CD8-positive, alpha-beta memory T cell (primary cell): ENCODE data around the gene KCNAB2. TPM values are rescaled to one million over a fixed set of nuclear protein-coding genes. Genes with fewer than 3 reads are reported as not detected.

Source experiments
- CTCF ChIA-PET: fragments of 350-600 bp; sonication (Branson Sonifier 250); formaldehyde crosslinking; loops from one replicate; lab custom pipeline; 2021; ENCODE audit warnings: antibody characterized with exemption; lab: Charles Lee
- POLR2A ChIA-PET: fragments of 350-600 bp; sonication (Branson Sonifier 250); formaldehyde crosslinking; loops from one replicate; lab custom pipeline; 2021; ENCODE audit warnings: antibody characterized with exemption; lab: Charles Lee
- DNase-seq, 5 donors: peaks; one replicate each; pipeline versions ENCODE4 v3.0.0 to v3.0.0-alpha.2; 2020 to 2022; ENCODE audit warnings: mixed read lengths in 1 of 5
- H3K27ac ChIP-seq: one replicate; pipeline ENCODE4 v1.7.0; 2013; ENCODE audit warnings: low read depth, mild to moderate bottlenecking, low read length, moderate library complexity
- H3K27me3 ChIP-seq: 2 replicates; pipeline ENCODE4 v1.7.0; 2013; ENCODE audit warnings: low read length, mild to moderate bottlenecking; ENCODE audit not compliant: insufficient read depth, poor library complexity, severe bottlenecking
- H3K36me3 ChIP-seq: 2 replicates; pipeline ENCODE4 v1.7.0; 2013; ENCODE audit warnings: mild to moderate bottlenecking, low read length, moderate library complexity; ENCODE audit not compliant: insufficient read depth
- H3K4me1 ChIP-seq: 2 replicates; pipeline ENCODE4 v1.7.0; 2013; ENCODE audit warnings: mild to moderate bottlenecking, low read length, moderate library complexity; ENCODE audit not compliant: insufficient read depth
- H3K4me3 ChIP-seq: 2 replicates; pipeline ENCODE4 v1.7.0; 2013; ENCODE audit warnings: mild to moderate bottlenecking, low read length
- H3K9me3 ChIP-seq: 2 replicates; pipeline ENCODE4 v1.7.0; 2013; ENCODE audit warnings: mild to moderate bottlenecking, low read length
- H3K27ac Mint-ChIP-seq, 8 donors: one replicate each; pipeline ENCODE4 v1.8.0; 2020 to 2021; ENCODE audit warnings: mixed read lengths in 8 of 8, mild to moderate bottlenecking in 6 of 8, inconsistent platforms in 3 of 8, moderate library complexity in 3 of 8
- H3K27me3 Mint-ChIP-seq, 2 donors: one replicate each; pipeline ENCODE4 v1.8.0; 2020 to 2021; ENCODE audit warnings: mixed read lengths in 2 of 2, mild to moderate bottlenecking in 1 of 2, moderate library complexity in 1 of 2
- H3K36me3 Mint-ChIP-seq, 3 donors: one replicate each; pipeline ENCODE4 v1.8.0; 2020 to 2021; ENCODE audit warnings: mixed read lengths in 3 of 3, inconsistent platforms in 1 of 3, mild to moderate bottlenecking in 1 of 3
- H3K4me1 Mint-ChIP-seq, 3 donors: one replicate each; pipeline ENCODE4 v1.8.0; 2020 to 2021; ENCODE audit warnings: mixed read lengths in 3 of 3, inconsistent platforms in 1 of 3, mild to moderate bottlenecking in 1 of 3
- H3K4me3 Mint-ChIP-seq, 7 donors: one replicate each; pipeline ENCODE4 v1.8.0; 2020 to 2021; ENCODE audit warnings: mixed read lengths in 7 of 7, mild to moderate bottlenecking in 6 of 7, moderate library complexity in 4 of 7, inconsistent platforms in 2 of 7
- H3K9me3 Mint-ChIP-seq, 5 donors: one replicate each; pipeline ENCODE4 v1.8.0; 2020 to 2022; ENCODE audit warnings: mixed read lengths in 5 of 5, mild to moderate bottlenecking in 3 of 5, moderate library complexity in 2 of 5, inconsistent platforms in 1 of 5
- polyA plus RNA-seq: library from polyadenylated mRNA; unstranded; fragments of 300-500 nt; fragmentation: Illumina TruSeq; gene quantifications from one replicate; pipeline ENCODE4 v1.2.3, GENCODE V29; 2021
- total RNA-seq, 2 experiments: library from RNA; stranded (reverse); gene quantifications; one replicate each; pipeline ENCODE4 v1.2.3, GENCODE V29; 2021

Gene KCNAB2
- total RNA-seq (100 to 1,000 TPM; 171 TPM), polyA plus RNA-seq (52.6 TPM)

DNA sequence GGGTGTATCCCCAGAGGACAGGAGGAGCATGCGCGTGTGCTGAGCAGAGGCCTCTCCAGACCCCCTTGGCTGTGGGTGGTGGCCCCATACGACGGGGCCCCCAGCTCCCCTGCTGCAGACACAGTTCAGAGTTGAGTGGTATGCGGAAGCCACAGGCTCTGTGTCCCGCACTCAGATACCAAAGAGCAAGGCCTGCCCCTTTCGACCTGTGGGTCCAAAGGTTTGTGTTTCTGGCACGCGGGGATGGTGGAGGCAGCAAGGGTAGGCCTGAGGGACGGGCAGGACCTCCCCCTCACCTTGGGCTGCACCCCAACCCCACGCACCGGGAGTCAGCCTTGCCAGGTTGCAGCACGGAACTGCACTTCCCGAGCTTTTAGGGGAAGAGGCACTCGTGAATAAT, at the start of gene KCNAB2:
KCNAB2 (plus strand) TSS at position 328 of the 400 bp plus-strand sequence. CDS start 5,649 bp downstream, outside the sequence.
- H3K9me3 ChIP-seq = no peaks in the 10 kb centered on the region
- peaks cover 17% of the 10 kb centered on the region for H3K36me3 ChIP-seq
- no peaks in the 10 kb centered on the region for H3K27me3 ChIP-seq
- no peaks in the 10 kb centered on the region for H3K27me3 Mint-ChIP-seq
- ChIA-PET CTCF (interaction anchor here (1.1 kb wide), 1 partner anchor 199 kb away, joined by 3 read pairs; no protein-coding TSS in a partner anchor), POLR2A (no interaction called here)
- no peaks in the 10 kb centered on the region for H3K4me1 ChIP-seq
- H3K36me3 Mint-ChIP-seq = peaks cover 0 to 80% (median 19%) of the 10 kb centered on the region in 3 donors
- peaks cover 13 to 40% (median 30%) of the 10 kb centered on the region in 3 donors for H3K4me1 Mint-ChIP-seq
- H3K27ac Mint-ChIP-seq = peak within 1 kb of the TSS in 4 of 8 donors; percentile 17 to 68 (median 58)
- H3K27ac ChIP-seq = no peak within 1 kb of the TSS
- DNase-seq = no peak
- H3K9me3 Mint-ChIP-seq = no peaks in the 10 kb centered on the region
- no peak within 1 kb of the TSS for H3K4me3 ChIP-seq
- no peak within 1 kb of the TSS for H3K4me3 Mint-ChIP-seq

DNA sequence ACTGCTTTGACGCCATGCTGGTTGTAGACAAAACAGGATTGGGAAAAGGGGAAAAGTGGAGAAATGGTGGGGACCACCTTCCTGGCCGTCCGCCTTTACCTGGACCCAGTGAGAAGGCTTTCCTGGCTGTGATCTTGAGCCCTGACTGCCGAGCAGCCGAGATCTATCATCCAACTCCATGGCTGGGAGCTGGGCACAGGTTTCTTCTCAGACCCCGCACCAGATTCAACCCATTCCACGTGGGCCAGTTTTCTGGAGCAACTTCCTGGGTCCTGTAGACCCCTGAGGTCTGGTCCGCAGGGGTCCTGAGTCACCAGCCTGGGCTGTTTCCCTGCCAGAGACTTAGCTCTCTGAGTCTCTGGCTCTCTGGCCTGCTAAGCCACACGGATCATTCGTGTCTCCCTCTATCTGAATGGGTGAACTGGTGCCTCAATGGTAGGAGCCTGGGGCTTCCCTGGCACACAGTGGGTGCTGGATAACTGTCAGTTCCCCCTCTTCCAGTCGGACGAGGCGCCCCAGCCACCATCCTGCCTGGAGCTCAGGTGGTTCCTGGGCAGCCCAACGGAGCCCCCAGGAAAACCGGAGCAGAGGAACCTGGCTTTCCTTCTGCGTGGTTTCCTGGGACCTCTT, 48.9 kb upstream of the KCNAB2 start:
- Histone ChIP-seq H3K4me1 (peaks cover 24% of the 10 kb centered on the region), H3K9me3 (no peaks in the 10 kb centered on the region), H3K27me3 (no peaks in the 10 kb centered on the region), H3K27ac (no peak overlapping the region), H3K4me3 (no peak overlapping the region), H3K36me3 (no peaks in the 10 kb centered on the region)
- Mint-ChIP-seq H3K27ac (peak overlapping the region in 2 of 8 donors; percentile 6 to 17), H3K36me3 (peaks cover 0 to 32% (median 0%) of the 10 kb centered on the region in 3 donors), H3K4me1 (peaks cover 37 to 72% (median 40%) of the 10 kb centered on the region in 3 donors), H3K9me3 (no peaks in the 10 kb centered on the region), H3K4me3 (peak overlapping the region in 1 of 7 donors; percentile 13), H3K27me3 (peaks cover 0 to 3% of the 10 kb centered on the region in 2 donors)
- ChIA-PET CTCF (no interaction called here), POLR2A (no interaction called here)
- no peak for DNase-seq

DNA sequence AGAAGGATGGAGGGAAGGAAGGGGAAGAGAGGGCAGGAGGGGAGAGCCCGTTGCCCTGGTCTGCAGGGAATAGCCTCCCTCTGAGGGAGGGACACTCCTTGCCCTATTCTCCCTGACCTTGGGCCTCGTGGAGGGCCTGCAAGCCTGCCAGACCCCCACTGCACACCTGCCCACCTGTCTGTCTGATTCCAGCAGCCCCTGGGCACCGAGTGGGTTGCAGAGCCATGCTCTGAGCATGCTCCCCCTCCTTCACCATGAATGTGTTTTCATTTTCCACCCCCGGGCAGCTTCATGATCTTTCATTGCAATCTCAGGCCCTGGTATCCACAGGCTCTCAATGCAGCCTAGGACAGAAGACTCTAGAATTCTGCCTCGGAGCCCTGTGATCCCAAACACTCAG, 48.4 kb upstream of the KCNAB2 start:
- peaks cover 40 to 77% (median 42%) of the 10 kb centered on the region in 3 donors for H3K4me1 Mint-ChIP-seq
- H3K4me1 ChIP-seq = peaks cover 24% of the 10 kb centered on the region
- POLR2A ChIA-PET = no interaction called here
- H3K36me3 Mint-ChIP-seq = peaks cover 0 to 31% (median 0%) of the 10 kb centered on the region in 3 donors
- no peak overlapping the region for H3K4me3 ChIP-seq
- peak overlapping the region in 2 of 7 donors; percentile 8 to 69 for H3K4me3 Mint-ChIP-seq
- CTCF ChIA-PET = no interaction called here
- peak overlapping the region in 7 of 8 donors; percentile 17 to 79 (median 51) for H3K27ac Mint-ChIP-seq
- H3K27me3 Mint-ChIP-seq = peaks cover 0 to 2% of the 10 kb centered on the region in 2 donors
- H3K27me3 ChIP-seq = no peaks in the 10 kb centered on the region
- no peaks in the 10 kb centered on the region for H3K9me3 Mint-ChIP-seq
- DNase-seq = no peak
- H3K27ac ChIP-seq = no peak overlapping the region
- H3K9me3 ChIP-seq = no peaks in the 10 kb centered on the region
- no peaks in the 10 kb centered on the region for H3K36me3 ChIP-seq

DNA sequence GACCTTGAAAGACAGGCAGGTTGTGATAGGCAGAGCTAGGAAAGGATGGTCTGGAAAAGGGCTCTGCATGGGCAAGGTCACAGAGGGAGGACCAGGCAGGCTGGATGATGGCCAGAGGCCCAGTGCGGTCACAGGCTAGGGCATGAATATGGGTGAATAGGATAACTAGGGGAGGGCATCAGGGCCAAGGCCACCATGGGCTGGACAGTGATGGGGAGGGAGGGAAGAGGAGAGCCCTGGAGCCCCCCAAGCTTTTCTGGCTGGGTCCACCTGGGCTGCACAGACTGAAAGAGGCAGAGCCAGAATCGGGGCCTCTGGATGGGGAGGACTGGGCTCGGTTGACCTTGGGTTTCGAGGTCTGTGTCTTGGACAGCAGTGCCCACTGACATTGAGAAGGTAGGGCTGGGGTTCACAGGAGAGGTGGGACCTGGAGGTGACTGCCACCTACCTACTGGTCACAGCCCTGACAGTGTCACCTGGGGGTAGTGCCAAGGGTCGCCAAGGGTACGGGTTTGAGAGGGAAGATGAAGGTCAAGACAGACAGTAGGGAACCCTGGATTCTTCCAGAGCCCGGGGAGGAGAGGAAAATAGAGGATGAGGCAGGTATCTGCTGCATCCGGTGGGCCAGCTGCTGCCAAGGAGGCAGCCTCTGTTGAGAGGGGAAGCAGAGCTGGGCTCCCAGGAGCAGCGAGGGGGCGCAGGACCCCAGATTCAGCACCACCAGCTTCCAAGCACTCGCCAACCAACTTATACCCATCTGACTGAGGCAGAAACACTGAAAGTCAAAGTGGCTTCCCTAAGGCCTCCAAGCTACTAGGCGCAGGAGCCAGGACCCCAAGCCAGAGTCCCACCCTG, 47.4 kb upstream of the KCNAB2 start:
- Histone ChIP-seq H3K4me3 (no peak overlapping the region), H3K9me3 (no peaks in the 10 kb centered on the region), H3K27me3 (no peaks in the 10 kb centered on the region), H3K4me1 (peaks cover 24% of the 10 kb centered on the region), H3K36me3 (no peaks in the 10 kb centered on the region), H3K27ac (no peak overlapping the region)
- H3K27ac Mint-ChIP-seq = peak overlapping the region in 6 of 8 donors; percentile 13 to 83 (median 72)
- no peaks in the 10 kb centered on the region for H3K9me3 Mint-ChIP-seq
- H3K4me1 Mint-ChIP-seq = peaks cover 41 to 77% (median 44%) of the 10 kb centered on the region in 3 donors
- CTCF ChIA-PET = no interaction called here
- no peak for DNase-seq
- peaks cover 0 to 28% (median 0%) of the 10 kb centered on the region in 3 donors for H3K36me3 Mint-ChIP-seq
- POLR2A ChIA-PET = no interaction called here
- peak overlapping the region in 3 of 7 donors; percentile 31 to 56 (median 50) for H3K4me3 Mint-ChIP-seq
- H3K27me3 Mint-ChIP-seq = no peaks in the 10 kb centered on the region

DNA sequence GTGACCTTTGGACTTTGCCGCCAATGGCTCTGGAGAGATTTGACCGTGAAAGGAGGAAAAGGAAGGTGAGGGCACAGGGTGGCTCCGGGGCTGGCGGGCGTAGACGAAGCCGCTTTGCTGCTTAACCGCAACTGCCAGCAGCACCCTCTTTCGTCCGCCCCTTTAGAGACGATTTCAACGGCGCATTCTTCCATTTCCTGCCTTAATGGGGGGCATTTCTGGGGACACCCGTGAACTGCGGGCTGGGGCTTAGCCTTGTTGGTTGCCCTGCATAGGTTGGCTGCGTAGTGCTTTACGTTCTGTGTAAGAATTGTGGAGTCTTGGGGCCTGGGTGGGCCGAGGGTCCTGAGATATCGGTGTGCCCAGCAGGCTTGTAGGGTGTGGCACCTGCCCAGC, 46.8 kb upstream of the KCNAB2 start:
- no peaks in the 10 kb centered on the region for H3K36me3 ChIP-seq
- no peaks in the 10 kb centered on the region for H3K27me3 ChIP-seq
- Mint-ChIP-seq H3K27ac (peak overlapping the region in 3 of 8 donors; percentile 50 to 83 (median 78)), H3K9me3 (no peaks in the 10 kb centered on the region), H3K27me3 (no peaks in the 10 kb centered on the region), H3K36me3 (peaks cover 0 to 29% (median 0%) of the 10 kb centered on the region in 3 donors), H3K4me3 (peak overlapping the region in 2 of 7 donors; percentile 31 to 50), H3K4me1 (peaks cover 41 to 77% (median 46%) of the 10 kb centered on the region in 3 donors)
- no peaks in the 10 kb centered on the region for H3K9me3 ChIP-seq
- no peak overlapping the region for H3K27ac ChIP-seq
- ChIA-PET CTCF (no interaction called here), POLR2A (no interaction called here)
- peak in 2 of 5 donors; percentile 24 to 57 for DNase-seq
- H3K4me3 ChIP-seq = no peak overlapping the region
- peaks cover 19% of the 10 kb centered on the region for H3K4me1 ChIP-seq

DNA sequence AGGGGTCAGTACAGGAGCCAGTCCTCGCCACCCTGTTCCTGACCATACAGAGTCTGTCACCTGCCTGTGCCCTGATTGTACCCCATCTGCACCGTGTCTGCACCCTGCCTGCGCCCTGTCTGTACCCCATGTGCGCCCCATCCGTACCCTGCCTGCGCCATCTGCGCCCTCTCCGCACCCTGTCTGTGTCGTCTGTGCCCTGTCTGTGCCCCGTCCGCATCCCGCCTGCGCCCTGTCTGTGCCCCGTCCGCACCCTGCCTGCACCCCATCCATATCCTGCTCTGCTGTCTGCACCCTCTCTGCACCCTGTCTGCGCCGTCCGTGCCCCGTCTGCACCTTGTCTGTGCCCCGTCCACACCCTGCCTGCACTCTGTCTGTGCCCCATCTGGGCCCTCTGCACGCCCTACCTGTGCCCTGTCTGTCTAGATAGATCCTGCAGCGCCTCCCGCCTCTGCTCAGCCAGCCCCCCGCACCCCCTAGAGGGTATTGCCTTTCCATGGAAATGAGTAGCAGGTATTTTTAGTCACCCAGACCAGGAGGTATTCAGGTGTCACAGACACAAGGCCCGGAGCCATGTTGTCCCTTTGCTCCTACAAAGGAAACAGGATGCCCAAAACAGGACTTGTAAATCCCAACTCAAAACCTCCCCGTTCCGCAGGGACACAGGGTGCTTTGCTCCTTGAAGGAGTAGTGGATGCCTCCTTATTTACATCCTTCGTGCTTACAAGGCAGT, 45.8 kb upstream of the KCNAB2 start:
- ChIA-PET CTCF (no interaction called here), POLR2A (no interaction called here)
- Histone ChIP-seq H3K36me3 (no peaks in the 10 kb centered on the region), H3K4me3 (no peak overlapping the region), H3K9me3 (no peaks in the 10 kb centered on the region), H3K4me1 (peaks cover 9% of the 10 kb centered on the region), H3K27ac (no peak overlapping the region), H3K27me3 (no peaks in the 10 kb centered on the region)
- Mint-ChIP-seq H3K27me3 (no peaks in the 10 kb centered on the region), H3K4me1 (peaks cover 37 to 75% (median 45%) of the 10 kb centered on the region in 3 donors), H3K27ac (peak overlapping the region in 4 of 8 donors; percentile 23 to 83 (median 53)), H3K36me3 (peaks cover 0 to 30% (median 0%) of the 10 kb centered on the region in 3 donors), H3K4me3 (peak overlapping the region in 1 of 7 donors; percentile 50), H3K9me3 (no peaks in the 10 kb centered on the region)
- DNase-seq = peak in 1 of 5 donors; percentile 34

DNA sequence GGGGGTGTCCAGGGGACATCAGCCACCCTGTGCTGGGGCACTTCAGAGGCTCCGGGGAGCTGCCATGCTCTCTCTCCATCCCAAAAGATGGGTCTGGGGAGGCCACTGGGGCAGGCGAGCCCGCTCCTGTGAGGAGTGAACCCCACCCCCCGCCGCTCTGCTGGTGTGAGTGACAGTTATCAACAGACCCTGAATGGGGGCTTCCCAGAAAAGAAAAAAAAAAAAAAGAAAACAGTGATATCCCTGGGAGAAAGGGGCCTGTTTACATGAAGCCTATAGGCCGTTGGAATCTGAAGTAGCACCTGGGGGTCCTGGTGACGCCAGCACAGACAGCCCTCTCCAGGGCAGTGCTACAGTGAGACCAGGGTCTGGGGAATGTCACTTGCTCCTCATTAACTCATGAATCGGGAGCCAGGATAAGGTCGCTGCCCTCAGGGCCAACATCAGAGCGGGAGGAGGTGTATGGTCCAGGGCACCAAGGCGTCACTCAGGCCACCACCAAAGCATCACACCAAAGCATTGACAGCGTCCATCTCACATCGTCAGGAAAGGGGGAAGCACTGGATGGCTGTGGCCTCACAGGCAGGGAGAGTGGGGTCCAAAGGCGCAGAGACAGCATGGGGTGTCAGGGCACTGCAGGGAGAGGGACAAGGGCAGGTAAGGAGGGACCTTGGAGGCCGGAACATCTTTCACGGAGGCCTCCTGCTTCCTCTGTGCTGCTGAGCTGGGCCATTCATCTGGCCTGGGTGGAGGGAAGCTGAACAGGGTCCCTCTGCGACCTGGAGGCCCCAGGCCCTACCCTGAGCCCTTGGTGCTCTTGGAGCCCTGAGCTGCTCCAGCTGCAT, 45.0 kb upstream of the KCNAB2 start:
- no peak overlapping the region for H3K4me3 ChIP-seq
- H3K36me3 ChIP-seq = no peaks in the 10 kb centered on the region
- H3K9me3 Mint-ChIP-seq = no peaks in the 10 kb centered on the region
- peak overlapping the region in 6 of 8 donors; percentile 23 to 73 (median 48) for H3K27ac Mint-ChIP-seq
- DNase-seq = no peak
- ChIA-PET POLR2A (no interaction called here), CTCF (no interaction called here)
- H3K27ac ChIP-seq = no peak overlapping the region
- peaks cover 0 to 27% (median 0%) of the 10 kb centered on the region in 3 donors for H3K36me3 Mint-ChIP-seq
- no peak overlapping the region for H3K4me3 Mint-ChIP-seq
- H3K9me3 ChIP-seq = no peaks in the 10 kb centered on the region
- H3K27me3 ChIP-seq = no peaks in the 10 kb centered on the region
- H3K4me1 ChIP-seq = peaks cover 1% of the 10 kb centered on the region
- no peaks in the 10 kb centered on the region for H3K27me3 Mint-ChIP-seq
- peaks cover 32 to 73% (median 40%) of the 10 kb centered on the region in 3 donors for H3K4me1 Mint-ChIP-seq
